GM18505 (cell line): ENCODE measurements around the gene PLCG2.

Experiments
- ATAC-seq: cut with Tn5 transposase; IDR thresholded peaks from one replicate; pipeline ENCODE4 v1.9.1; 2021; ENCODE audit not compliant: unreplicated experiment
- POLR2A ChIP-seq: IDR thresholded peaks from 4 replicates; pipeline ENCODE4 v1.6.1; 2011; ENCODE audit warnings: borderline replicate concordance; ENCODE audit not compliant: insufficient read depth, insufficient read length; ENCODE audit errors: extremely low read depth

The PLCG2 gene

DNA sequence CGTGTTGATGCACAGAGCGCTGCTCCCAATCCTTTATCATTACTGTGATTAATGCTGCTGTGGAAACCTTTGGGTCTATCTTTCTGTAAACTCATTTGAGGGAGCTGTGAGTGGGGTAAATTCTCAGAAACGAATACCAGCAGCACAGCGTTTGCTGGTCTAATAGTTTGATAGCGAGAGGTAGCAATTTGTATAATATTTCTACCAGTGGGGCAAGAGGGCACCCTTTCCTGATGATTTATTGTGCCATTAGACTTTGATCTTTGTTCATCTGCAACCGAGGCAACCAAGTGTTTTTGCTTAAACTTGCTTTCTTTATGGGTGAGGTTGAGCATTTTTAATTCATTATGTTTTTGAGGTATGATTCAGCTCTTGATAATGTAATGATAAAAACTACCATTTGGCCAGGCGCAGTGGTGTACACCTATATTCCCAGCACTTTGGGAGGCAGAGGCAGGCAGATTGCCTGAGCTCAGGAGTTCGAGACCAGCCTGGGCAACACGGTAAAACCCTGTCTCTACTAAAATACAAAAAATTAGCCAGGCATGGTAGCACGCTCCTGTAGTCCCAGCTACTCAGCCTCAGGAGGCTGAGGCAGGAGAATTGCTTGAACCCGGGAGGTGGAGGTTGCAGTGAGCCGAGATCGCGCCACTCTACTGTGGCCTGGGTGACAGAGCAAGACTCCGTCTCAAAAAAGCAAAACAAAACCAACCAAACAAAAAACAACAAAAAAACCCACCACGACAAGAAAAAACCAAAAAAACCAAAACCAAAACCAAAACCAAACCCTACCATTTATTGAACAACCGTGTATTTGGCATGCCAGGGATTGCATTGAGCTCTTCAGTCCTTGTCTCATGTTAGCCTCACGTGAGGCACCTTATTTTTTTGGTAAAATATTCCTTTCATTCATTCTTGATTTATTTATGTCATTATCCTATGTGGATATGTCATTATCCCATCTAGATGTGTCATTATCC lies 81.5 kb downstream of the PLCG2 start:
- ATAC-seq: no peak
- TF ChIP-seq POLR2A: no peak

DNA sequence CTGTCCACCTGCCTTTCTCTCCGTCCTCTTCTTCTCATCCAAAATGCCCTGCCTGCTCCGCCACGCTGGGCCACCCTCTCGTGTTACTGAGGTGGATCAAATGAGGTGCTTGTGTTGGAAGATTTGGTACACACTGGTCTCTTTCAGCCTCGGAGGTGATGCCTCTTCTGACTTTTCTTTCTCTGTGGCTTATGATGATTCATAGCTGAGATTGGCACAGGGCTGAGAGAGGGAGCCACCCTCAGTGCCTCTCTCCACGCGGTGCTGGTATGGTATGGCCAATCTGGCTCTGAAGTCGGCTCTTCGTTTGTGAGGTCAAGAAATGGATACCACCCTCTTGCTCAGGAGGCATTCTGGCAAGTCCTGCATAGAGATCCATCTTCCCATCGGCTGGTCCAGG lies 82.4 kb downstream of the PLCG2 start:
- TF ChIP-seq POLR2A: no peak
- no peak for ATAC-seq

DNA sequence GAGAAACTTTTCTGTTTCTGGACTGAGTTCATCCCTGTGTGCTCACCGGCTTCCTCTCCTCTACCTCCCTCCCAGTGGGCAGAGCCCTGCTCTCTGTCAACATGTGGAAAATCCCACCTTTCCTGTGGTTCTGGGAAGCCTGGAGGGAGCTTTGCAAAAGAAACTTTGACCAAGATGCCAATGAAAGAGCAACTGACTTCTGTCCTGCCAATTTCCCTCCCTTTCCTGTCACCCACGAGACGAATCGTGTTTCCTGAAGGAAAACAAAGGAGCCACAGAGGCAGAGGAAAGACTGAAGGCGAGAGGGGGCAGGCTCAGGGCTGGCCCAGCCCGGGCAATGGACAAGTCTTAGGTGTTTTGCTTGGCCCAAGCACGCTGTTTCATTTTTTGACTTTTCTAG lies 82.8 kb downstream of the PLCG2 start:
- no peak for ATAC-seq
- no peak for TF ChIP-seq POLR2A

DNA sequence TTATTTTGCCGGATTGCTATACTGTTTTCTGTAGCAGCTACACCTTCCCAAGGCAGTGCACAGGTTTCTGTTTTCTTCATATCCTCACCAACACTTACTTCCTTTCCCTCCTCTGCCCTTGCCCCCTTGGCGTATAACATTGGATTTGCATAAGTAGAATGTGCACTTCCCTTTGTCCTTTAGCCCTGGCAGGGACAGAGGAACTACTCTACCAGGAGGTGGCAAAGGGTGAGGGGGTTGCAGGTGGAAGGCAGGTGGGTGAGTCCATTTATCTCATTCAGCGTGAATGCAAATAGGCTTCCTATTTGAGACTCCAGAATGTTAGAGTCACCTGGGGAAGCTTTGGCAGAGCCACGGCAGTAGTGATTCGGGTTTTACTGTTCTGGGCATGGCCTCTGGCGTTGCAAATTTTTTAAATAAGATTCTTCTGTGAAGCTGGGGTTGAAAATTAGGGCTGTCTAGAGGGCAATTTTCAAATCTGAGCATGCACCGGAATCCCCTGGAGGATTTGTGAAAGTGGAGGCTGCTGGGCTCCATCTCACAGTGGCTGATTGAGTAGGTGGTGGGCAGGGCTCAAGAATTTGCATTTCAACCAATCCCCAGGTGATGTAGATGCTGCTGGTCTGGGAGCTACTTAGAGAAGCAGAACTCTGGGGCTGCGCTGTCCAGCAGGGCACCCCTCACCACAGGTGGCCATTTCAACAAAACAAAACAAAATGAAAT lies 84.7 kb downstream of the PLCG2 start:
- peak; percentile 48 for ATAC-seq
- TF ChIP-seq POLR2A: peak; percentile 11

DNA sequence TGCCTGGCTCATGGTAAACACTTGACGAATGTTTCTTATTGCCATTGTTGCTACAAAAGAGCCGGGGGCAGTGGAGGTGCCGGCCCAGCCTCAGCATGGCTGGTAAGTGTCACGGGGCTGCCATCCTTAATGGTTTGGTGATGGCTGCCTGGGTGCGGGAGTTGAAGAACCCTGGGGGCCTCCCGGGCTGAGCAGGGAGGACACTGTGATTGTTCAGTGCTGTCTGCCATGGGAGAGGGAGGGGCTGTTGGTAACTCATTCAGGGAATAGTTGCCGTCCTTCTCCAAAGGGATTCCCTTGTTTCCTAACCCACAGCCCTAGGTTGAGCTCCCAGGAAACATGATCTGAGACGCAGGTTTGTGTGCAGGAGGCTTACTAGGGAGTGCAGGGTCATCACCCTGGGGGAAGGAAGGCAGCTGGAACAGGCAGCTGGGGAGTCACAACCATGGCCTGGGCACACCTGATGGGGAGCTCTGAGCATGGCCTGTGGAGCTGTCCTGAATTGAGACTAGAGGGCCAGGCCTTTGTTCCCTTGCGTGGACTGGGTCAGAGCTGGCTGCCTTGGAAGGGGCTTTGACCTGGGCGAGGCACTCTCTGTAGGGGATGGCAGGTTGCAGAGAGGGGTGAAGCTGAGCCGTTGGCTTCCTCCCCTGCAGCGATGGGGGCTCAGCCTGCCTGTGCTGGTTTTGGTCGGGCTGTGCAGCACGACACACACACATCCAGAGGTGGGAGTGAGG lies 85.7 kb downstream of the PLCG2 start:
- ATAC-seq: no peak
- TF ChIP-seq POLR2A: no peak

DNA sequence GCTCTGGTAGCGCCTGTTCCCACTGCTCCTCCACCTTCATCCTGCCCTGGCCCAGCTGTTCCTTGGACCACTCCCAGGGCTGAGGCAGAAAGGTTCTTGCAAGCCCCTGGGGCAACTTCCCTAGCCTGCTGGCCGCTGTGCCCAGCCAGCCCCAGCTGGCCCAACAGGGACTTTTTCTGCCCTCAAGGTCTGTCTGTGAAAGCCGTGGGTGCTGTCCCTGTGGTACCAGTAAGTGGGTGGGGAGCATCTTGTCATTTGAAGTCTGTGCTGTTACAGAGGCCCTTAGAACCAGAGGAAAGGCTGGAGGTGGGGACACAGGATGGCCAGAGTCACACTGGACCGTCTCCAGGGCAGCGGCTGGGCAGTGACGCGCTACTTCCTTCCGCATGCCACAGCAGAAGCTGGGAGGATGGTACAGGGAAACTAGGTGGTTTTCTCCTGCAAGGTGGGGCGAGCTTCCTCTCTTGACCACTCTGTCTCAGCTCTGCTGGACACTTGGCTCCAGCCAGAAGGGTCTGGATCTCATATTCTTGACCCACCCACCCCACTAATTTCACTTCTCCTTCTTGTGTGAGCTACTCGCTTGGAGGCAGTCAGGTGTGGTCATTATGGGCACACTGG lies 87.8 kb downstream of the PLCG2 start:
- no peak for ATAC-seq
- no peak for TF ChIP-seq POLR2A

DNA sequence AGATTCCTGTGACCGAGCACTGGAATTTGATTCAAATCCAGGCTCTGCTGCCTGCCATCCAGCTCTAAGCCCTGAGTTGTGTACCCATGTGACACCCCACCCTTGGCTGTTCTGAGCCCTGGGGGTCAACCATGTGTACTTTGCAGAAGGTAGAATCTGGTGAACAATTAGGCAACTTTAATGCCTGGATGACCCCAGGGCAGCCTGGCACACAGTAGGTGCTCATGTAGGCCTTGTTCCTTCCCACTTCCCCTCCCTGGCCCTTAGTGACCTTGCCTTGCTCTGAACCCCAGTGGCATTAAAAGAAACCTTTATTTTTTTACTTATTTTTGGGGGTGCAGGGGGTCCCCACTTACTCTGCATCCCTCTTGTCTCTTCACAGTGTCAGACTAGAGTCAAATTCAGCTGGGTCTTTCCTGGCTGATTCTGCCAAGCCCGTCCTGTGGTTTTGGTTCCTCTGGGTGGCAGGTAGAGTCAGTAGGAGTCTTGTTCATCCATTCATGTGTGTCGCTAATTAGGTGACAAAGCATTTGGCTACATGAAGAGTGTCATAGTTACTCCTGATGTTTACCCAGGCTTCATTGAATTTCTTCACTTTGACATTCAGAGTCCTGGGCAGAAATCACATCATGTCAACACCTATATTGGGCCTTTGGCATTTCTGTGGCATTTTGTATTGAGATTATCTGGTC lies 89.1 kb downstream of the PLCG2 start:
- TF ChIP-seq POLR2A: no peak
- ATAC-seq: no peak

DNA sequence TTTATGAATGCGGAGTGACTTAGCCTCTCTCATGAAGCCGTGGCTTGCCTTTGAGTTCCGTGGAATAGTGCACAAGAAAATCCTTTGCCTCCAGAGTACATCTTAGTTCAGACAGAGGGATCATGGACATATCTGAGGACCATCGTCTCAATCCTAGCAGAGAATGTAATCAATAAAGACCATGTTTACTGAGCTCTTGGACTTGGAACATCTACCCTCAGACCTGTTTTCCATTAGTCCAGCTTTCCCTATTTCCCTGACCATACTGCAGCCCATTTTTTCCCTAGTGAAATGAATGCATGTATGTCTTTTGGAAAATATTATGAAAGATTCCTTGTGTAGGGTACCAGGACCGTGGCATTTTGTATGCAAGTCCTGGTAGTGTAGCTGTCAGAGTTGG lies 90.2 kb downstream of the PLCG2 start:
- TF ChIP-seq POLR2A: no peak
- no peak for ATAC-seq

DNA sequence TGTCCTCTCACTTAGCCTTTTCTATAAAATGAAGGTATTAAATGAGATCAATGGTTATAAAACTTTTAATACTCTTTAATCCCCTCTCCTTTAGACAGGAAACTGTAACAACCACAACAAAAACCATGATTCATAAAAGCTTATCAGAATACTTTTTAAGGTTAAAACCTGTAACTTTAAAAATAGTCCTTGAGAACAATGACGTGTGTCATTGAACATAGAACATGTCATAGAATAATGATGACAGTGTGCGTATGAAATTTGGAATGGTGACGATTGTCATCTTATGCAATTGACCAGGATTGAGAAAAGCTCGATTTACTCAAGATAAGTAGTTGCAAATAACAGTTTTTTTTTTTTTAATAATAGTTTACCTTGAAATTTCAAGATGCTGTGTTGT lies 94.1 kb downstream of the PLCG2 start:
- TF ChIP-seq POLR2A: no peak
- no peak for ATAC-seq

DNA sequence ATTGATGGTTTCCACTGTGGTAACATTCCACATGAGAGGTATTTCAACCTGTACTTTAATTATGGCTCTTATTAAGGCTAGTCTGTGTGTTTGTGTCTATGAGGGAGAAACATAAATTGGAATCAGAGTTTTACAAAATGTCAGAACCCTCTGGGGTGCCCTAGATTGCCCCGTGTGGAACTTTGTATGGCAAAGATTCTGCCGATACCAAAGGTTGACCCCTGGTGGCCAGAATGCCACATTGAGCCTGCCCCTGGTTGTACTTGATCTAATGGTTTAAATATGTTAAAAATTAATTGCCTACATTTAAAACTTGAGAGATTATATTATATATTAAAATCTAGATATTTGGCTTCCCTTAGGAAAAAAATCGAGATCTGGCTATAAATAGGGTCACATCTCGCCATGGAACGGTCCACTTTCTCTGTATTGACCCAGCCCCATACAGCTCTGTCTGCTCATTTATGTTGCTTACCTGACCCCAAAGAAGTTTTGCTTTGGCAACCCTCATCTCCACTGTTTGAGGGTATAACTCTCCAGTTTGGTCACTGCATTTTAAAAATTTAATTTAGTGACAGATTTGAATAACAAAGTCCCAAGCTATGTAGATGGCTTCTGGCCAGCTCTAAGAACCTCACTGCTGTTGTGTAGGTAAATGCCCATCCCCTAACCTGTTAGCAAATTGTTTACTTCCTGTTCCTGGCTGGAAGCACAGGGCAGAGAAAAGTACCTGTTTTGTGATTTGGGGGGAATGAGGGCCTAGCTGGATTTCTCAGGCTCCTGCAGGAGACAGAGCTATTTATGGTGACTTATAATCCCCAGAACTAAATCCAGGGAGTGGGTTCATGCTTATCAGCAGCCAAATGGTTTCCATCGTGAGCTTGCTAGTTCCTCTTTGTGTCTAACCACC lies 95.0 kb downstream of the PLCG2 start:
- ATAC-seq: no peak

DNA sequence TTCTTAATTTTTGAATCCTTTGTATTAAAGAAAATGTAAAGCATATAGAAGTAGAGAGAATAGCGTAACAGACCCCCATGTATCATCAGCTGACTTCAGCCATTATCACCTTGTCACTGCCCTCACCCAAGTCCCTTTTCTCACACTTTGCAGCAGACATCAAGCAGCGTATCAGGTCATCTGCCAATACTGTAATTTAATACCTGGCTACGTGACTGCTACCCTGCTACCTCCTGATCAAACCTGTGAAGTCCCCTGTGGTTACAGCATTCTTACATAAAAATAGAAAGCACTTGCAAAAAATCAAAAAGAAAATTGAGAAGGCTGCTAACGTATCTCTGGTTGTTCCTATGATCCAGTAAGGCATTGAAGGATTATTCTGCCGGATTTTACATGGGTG lies 96.4 kb downstream of the PLCG2 start:
- TF ChIP-seq POLR2A: no peak
- ATAC-seq: no peak

More for the DNA sequence above, 95.0 kb downstream of the PLCG2 start:
- no peak for TF ChIP-seq POLR2A
